Measurements from ENCODE around the gene KCNQ1OT1. TPM values are rescaled to one million over a fixed set of nuclear protein-coding genes. Genes with fewer than 3 reads are reported as not detected.

KCNQ1OT1 gene
- 1 to 10 TPM; 5.2 to 6.9 TPM for total RNA-seq
- 0.71 TPM for polyA plus RNA-seq (2013, experiment 1 of 2)
- polyA plus RNA-seq (2013, experiment 2 of 2): 0.99 TPM
- long read RNA-seq, experiment 1: 0 reads
- long read RNA-seq, experiment 2, full-length matches to known transcripts: 13 of 13 reads
- long read RNA-seq, experiment 2, partial matches to known transcripts: 0 of 13 reads
- long read RNA-seq, experiment 2, other reads (novel, unspliced or antisense): 0 of 13 reads
- long read RNA-seq, experiment 3, full-length matches to known transcripts: 34 of 34 reads
- long read RNA-seq, experiment 3, partial matches to known transcripts: 0 of 34 reads
- long read RNA-seq, experiment 3, other reads (novel, unspliced or antisense): 0 of 34 reads
- long read RNA-seq, experiment 4, full-length matches to known transcripts: 4 of 5 reads
- long read RNA-seq, experiment 4, partial matches to known transcripts: 0 of 5 reads
- long read RNA-seq, experiment 4, other reads (novel, unspliced or antisense): 1 of 5 reads

DNA sequence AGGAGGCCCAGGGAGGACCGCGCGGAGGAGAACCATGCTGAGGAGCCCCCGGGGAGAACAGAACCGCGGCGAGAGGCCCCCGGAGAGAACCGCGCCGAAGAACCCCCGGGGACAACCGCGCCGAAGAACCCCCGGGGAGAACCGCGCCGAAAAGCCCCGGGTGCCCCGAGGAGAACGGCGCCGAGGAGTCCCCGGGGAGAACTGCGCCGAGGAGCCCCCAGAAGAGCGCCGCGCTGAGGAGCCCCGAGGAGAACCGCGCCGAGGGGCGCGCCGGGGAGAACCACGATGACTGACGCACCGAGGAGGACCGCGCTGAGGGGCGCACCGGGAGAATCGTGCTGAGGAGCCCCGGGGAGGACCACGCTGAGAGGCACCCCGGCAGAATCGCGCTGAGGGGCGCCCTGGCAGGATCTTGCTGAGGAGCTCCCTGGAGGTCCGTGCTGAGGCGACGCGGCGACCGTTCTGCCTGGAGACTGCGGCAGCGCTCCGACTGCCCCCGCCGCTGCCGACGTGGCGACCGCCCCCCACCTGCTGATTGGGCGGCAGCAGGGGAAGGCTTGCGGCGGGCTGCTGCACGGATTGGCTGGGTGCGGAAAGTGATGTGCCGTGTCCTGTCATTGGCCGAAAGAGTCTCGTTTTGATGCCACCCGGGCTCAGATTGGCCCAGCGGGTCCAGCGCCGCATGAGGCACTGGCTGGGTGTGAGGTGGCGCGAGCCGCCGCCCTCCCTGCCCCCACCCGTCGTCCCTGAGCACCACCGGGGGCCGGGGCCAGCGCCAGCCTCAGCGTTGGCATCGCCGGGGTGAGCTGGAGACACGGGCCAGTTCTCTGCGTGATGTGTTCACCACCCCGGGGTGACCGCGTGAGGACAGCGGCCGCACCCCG is at the start of gene KCNQ1OT1:
TSS of gene KCNQ1OT1 (minus strand) at position 464 of the 884 bp plus-strand sequence.
- Histone ChIP-seq H3K27ac (ENCODE audit: low read depth, low read length) (peak within 1 kb of the TSS; percentile 51), H3K9ac (ENCODE audit: extremely low read depth, low read length, poor library complexity, severe bottlenecking) (peak within 1 kb of the TSS; percentile 73), H3K9me3 (ENCODE audit: control insufficient read depth, low read length) (no peaks in the 10 kb centered on the region), H3K36me3 (ENCODE audit: control insufficient read depth, insufficient read depth, low read length) (no peaks in the 10 kb centered on the region), H3K4me3 (ENCODE audit: low read length) (peak within 1 kb of the TSS; percentile 90), H3K27me3 (ENCODE audit: control insufficient read depth, insufficient read depth, low read length, poor library complexity, severe bottlenecking) (no peaks in the 10 kb centered on the region), H3K4me1 (ENCODE audit: control insufficient read depth, insufficient read depth, low read length) (peaks cover 12% of the 10 kb centered on the region)
- peaks cover 12% of the 10 kb centered on the region for H3K9me3 Mint-ChIP-seq
- TF ChIP-seq, protein P1, sequence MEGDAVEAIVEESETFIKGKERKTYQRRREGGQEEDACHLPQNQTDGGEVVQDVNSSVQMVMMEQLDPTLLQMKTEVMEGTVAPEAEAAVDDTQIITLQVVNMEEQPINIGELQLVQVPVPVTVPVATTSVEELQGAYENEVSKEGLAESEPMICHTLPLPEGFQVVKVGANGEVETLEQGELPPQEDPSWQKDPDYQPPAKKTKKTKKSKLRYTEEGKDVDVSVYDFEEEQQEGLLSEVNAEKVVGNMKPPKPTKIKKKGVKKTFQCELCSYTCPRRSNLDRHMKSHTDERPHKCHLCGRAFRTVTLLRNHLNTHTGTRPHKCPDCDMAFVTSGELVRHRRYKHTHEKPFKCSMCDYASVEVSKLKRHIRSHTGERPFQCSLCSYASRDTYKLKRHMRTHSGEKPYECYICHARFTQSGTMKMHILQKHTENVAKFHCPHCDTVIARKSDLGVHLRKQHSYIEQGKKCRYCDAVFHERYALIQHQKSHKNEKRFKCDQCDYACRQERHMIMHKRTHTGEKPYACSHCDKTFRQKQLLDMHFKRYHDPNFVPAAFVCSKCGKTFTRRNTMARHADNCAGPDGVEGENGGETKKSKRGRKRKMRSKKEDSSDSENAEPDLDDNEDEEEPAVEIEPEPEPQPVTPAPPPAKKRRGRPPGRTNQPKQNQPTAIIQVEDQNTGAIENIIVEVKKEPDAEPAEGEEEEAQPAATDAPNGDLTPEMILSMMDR (conservative IDR thresholded peaks at IDR 0.05): no peak
- 40 to 52% methylated on average over 55 to 98 of the region's 98 CpGs for WGBS, 2 experiments (ENCODE audit: insufficient coverage in 1 of 2, insufficient read length in 1 of 2)
- DNase-seq: peak; percentile 93
- peaks cover 59% of the 10 kb centered on the region for H3K4me1 Mint-ChIP-seq
- H3K4me3 Mint-ChIP-seq: peak within 1 kb of the TSS; percentile 87
- peaks cover 8% of the 10 kb centered on the region for H3K36me3 Mint-ChIP-seq (ENCODE audit: low read depth)
- H3K27me3 Mint-ChIP-seq (ENCODE audit: insufficient read depth): peaks cover 33% of the 10 kb centered on the region
- peak within 1 kb of the TSS; percentile 85 for H3K27ac Mint-ChIP-seq

DNA sequence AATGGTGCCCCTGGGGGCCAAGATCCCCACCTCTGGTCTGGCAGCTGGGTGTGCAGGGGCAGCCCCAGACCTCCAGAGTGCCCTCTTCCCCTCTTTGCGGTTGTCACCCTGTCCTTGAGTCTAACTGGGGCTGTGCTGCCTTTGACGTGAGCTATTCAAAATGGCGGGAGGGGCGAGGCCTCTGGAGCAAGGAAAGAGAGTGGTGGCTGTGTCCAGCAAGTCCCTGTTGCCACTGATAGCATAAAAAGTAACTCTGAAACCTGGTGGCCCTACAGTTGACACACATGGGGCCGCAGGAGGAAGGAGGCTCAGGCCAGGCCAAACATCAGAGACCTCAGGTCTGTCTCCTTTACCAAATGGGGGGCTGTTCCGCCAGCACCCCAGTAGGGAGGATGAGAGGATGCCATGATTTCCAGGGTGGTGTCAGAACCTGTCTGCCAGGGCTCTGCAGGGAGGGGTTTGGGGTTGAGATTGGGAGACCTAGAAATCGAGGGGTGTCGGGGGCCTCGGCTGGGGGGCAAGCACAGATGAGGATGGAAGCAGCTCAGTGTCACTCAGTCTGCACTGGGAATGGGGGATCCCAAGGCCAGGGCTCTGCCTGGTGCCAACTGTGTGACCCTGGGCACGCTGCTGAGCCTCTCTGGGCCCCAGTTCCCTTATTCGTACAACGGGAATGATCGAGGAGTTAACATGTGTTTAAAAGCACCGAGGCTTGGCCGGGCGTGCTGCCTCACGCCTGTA is 49.2 kb upstream of the KCNQ1OT1 start:
- H3K36me3 Mint-ChIP-seq (ENCODE audit: low read depth): no peaks in the 10 kb centered on the region
- no peak overlapping the region for H3K4me3 ChIP-seq (ENCODE audit: low read length)
- no peaks in the 10 kb centered on the region for H3K9me3 Mint-ChIP-seq
- DNase-seq: no peak
- H3K27ac Mint-ChIP-seq: no peak overlapping the region
- no peak overlapping the region for H3K27ac ChIP-seq (ENCODE audit: low read depth, low read length)
- peaks cover 5% of the 10 kb centered on the region for H3K27me3 ChIP-seq (ENCODE audit: control insufficient read depth, insufficient read depth, low read length, poor library complexity, severe bottlenecking)
- no peaks in the 10 kb centered on the region for H3K9me3 ChIP-seq (ENCODE audit: control insufficient read depth, low read length)
- H3K36me3 ChIP-seq (ENCODE audit: control insufficient read depth, insufficient read depth, low read length): no peaks in the 10 kb centered on the region
- WGBS, 2 experiments (ENCODE audit: insufficient coverage in 1 of 2, insufficient read length in 1 of 2): 83 to 95% methylated on average over 8 to 17 of the region's 17 CpGs
- TF ChIP-seq, protein P1 (conservative IDR thresholded peaks at IDR 0.05): no peak
- H3K4me1 Mint-ChIP-seq: peaks cover 5% of the 10 kb centered on the region
- peaks cover 66% of the 10 kb centered on the region for H3K27me3 Mint-ChIP-seq (ENCODE audit: insufficient read depth)
- no peak overlapping the region for H3K9ac ChIP-seq (ENCODE audit: extremely low read depth, low read length, poor library complexity, severe bottlenecking)
- H3K4me1 ChIP-seq (ENCODE audit: control insufficient read depth, insufficient read depth, low read length): no peaks in the 10 kb centered on the region
- no peak overlapping the region for H3K4me3 Mint-ChIP-seq

Data from endodermal cell (in vitro differentiated cells).